ENCODE results near the gene HLCS.

HLCS gene

DNA sequence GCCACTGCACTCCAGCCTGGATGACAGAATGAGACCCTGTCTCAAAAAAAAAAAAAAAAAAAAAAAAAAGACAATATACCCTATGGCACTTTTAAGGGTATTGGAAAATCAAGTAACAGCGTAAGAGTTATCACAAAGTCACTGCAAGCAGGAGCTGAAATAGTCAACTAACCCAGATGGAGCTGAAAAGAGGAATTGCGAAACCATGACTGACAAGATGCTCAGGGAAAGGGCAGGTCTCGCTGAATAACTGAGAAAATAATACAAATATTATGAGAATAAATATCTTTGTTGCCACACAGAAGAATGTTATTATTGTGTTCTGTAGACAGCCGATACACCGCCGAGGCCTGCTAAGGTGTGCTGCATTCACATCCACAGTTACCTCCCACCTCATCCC is 17.8 kb downstream of the HLCS start:
- H3K4me3 ChIP-seq (replicated peaks in 1 of 2; ENCODE audit: low read depth in 2 of 2, low read length in 2 of 2): no peak overlapping the region
- peak; percentile 33 to 48 for DNase-seq (ENCODE audit: low read depth in 2 of 2)
- TF ChIP-seq, protein P1, sequence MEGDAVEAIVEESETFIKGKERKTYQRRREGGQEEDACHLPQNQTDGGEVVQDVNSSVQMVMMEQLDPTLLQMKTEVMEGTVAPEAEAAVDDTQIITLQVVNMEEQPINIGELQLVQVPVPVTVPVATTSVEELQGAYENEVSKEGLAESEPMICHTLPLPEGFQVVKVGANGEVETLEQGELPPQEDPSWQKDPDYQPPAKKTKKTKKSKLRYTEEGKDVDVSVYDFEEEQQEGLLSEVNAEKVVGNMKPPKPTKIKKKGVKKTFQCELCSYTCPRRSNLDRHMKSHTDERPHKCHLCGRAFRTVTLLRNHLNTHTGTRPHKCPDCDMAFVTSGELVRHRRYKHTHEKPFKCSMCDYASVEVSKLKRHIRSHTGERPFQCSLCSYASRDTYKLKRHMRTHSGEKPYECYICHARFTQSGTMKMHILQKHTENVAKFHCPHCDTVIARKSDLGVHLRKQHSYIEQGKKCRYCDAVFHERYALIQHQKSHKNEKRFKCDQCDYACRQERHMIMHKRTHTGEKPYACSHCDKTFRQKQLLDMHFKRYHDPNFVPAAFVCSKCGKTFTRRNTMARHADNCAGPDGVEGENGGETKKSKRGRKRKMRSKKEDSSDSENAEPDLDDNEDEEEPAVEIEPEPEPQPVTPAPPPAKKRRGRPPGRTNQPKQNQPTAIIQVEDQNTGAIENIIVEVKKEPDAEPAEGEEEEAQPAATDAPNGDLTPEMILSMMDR (IDR thresholded peaks at IDR 0.05; ENCODE audit: low read depth, low read length): no peak

DNA sequence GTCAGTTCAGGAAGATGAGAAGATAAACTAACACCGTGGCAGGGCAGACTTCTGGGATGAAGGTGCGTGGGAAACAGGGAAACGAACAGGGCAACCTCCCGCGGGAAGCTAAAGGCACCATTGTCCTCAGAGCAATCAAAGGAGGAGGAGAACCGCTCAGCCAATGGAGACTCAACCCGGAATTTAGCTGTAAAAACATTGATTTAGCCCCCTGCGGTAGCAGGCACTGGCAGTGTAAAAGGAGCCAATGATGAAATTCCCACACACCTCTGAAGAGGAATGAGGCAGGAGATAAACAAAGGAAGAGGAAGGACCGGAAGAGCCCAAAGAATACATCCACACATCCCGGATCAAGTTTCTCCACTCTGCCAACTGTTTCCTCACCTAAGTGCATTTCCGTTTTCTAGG is 19.5 kb downstream of the HLCS start:
- no peak overlapping the region for H3K4me3 ChIP-seq (replicated peaks in 1 of 2; ENCODE audit: low read depth in 2 of 2, low read length in 2 of 2)
- DNase-seq (ENCODE audit: low read depth in 2 of 2): no peak
- TF ChIP-seq, protein P1 (IDR thresholded peaks at IDR 0.05; ENCODE audit: low read depth, low read length): no peak

DNA sequence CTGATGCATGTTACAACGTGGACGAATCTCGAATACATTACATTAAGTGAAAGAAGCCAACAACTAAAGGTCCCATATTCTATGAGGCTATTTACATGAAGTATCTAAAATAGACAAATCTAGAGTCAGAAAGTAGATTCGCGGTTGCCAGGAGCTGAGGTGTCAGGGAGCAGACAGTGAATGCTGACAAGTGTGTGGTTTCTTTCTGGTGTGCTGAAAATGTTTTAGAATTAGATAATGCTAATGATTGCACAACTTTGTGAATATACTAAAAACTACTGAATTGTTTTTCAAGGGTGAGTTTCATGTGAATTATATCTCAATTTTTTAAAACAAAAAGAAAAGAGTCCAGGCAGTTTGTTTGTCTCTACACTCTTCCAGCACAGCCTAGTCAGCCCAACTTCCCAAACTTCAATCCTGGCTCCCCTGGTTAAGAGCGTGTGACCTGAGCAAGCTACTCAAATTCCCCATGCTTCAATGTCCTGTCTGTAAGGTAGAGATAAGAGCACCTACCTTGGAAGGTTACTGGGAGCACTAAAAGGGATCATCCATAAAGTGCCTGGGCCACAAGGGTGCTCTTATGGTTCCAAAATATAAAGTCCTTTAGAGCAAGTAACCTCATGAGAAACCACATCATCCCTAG is 20.9 kb downstream of the HLCS start:
- no peak overlapping the region for H3K4me3 ChIP-seq (replicated peaks in 1 of 2; ENCODE audit: low read depth in 2 of 2, low read length in 2 of 2)
- peak; percentile 31 to 56 for DNase-seq (ENCODE audit: low read depth in 2 of 2)
- TF ChIP-seq, protein P1 (IDR thresholded peaks at IDR 0.05; ENCODE audit: low read depth, low read length): no peak

DNA sequence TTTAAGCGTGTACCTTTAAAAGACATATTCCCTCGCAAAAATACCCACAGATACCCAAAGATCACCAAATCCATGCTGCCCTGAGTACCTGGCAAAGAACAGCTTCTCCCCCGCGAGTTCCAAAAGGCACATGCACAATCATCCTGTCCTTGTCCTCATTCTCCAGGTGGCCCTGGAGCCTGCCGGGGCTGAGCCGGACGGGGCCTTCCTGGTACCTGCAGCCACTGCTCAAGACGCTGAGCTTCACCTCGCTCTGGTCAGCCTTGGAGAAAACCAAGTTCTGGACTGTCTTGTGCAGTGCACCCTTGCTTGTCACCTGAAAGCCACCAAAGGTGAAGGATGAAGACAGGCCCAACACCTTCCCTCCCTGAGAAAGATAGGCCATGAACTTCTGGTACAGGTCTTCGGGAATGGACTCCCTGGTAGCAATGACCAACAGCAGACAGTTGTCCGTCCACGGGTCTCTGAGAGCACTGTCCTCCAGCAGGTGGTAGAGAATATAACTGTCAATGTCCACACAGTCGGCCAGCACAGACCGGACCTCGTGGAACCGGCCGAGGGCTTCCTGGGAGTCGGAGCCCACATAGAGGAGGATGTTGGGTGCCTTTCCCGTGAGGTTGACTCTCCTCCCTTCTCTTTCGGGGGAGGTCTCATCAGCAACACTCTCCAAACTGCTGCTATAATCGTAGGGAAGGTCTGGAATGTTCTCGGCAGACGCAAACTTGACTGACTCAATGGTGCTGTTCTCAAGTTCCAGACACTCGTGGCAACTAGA is 29.9 kb downstream of the HLCS start:
- TF ChIP-seq, protein P1 (IDR thresholded peaks at IDR 0.05; ENCODE audit: low read depth, low read length): no peak
- no peak for DNase-seq (ENCODE audit: low read depth in 2 of 2)
- H3K4me3 ChIP-seq (replicated peaks in 1 of 2; ENCODE audit: low read depth in 2 of 2, low read length in 2 of 2): no peak overlapping the region

DNA sequence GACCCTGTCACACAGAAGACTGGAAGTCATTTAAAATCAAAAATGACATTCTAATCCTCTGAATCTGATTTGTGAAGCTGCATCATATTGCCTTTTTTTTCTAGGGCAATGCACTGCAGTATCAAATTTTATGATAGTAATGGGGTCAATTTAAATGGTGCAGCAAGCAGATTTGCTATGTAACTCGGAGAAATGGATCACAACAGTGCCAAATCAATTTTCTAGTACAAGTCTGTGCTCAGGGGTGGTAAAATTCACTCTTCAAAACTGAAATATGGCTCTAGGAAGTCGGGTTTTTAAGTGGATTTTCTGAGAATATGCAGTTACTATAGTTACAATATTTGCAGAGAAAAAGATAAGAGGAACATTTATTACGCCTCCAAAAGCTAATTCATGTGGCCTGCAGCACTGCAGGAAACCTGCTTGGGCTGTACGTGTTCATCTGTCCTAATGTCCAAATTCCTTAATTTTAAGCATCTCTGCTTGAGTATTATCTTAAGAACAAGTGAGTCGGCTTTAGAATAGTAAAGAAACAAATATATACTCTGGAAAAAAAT is 31.5 kb downstream of the HLCS start:
- no peak for DNase-seq (ENCODE audit: low read depth in 2 of 2)
- no peak overlapping the region for H3K4me3 ChIP-seq (replicated peaks in 1 of 2; ENCODE audit: low read depth in 2 of 2, low read length in 2 of 2)
- TF ChIP-seq, protein P1 (IDR thresholded peaks at IDR 0.05; ENCODE audit: low read depth, low read length): no peak

DNA sequence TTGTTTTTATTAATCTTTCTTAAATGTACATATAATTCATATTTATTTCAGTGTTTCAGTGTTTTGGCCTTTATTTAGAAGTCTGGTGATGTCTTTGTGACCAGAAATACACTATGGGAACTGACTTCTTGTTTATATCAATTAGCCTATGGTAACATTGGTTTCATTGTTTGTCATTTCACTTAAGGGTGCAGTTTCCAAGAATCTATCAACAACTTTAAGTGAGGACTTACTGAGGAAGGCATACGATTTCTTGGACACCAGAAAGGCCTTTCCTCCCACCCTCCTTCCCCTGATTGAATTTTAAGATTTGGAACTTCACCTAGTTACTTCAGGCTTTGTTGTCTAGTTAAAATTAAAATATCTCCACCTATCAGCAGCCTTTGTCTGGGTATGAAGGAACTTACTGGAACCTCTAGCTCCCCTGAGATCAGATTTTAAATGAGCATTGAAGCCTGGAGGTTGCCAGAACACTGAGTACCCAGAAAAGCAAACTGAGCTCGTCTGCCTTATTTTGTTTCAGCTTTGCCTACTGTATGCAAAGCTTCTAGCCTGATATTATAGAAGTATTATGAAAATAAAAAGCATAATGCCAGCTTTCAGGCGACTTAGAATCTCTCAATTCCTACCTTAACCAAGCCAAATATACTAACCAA is 34.2 kb downstream of the HLCS start:
- TF ChIP-seq, protein P1 (IDR thresholded peaks at IDR 0.05; ENCODE audit: low read depth, low read length): no peak
- DNase-seq (ENCODE audit: low read depth in 2 of 2): peak in 1 of 2 donors; percentile 57
- no peak overlapping the region for H3K4me3 ChIP-seq (replicated peaks in 1 of 2; ENCODE audit: low read depth in 2 of 2, low read length in 2 of 2)

Measured in cardiac fibroblast (primary cell).